22Rv1 (cell line): ENCODE measurements around the gene EIF1.

Experiments
- CTCF ChIP-seq: fragments of 450-650 bp; IDR thresholded peaks from 2 replicates; pipeline ENCODE4 v1.5.1; 2017; ENCODE audit warnings: mild to moderate bottlenecking
- ZFX ChIP-seq: fragments of 450-650 bp; IDR thresholded peaks from 2 replicates; pipeline ENCODE4 v1.6.1; 2017; ENCODE audit warnings: antibody characterized with exemption, borderline replicate concordance

GRCh38 chr17:41710472-41711090, 21.9 kb downstream of the EIF1 start:
- TF ChIP-seq CTCF (no peak), ZFX (no peak)
